ENCODE results near the gene RGP1.

GRCh38 chr9:35737143-35737542, 11.9 kb upstream of the RGP1 start:
- no peak for TF ChIP-seq EZH2 (IDR thresholded peaks at IDR 0.05; ENCODE audit: low read depth)
- TF ChIP-seq CTCF (conservative IDR thresholded peaks at IDR 0.05): no peak
